C4-2B (cell line): ENCODE data around the gene ANKRD11.

Source experiments
- CTCF ChIP-seq: fragments of 450-650 bp; conservative IDR thresholded peaks from 2 replicates; pipeline ENCODE4 v1.5.1; 2017; ENCODE audit warnings: mild to moderate bottlenecking
- ZFX ChIP-seq: fragments of 450-650 bp; IDR thresholded peaks from 2 replicates; pipeline ENCODE4 v1.6.1; 2017

- TF ChIP-seq CTCF: no peak
- no peak for TF ChIP-seq ZFX
Measured at GRCh38 chr16:89392881-89393737, 97.3 kb downstream of the ANKRD11 start.
